ENCODE measurements around the gene GBX1. TPM values are rescaled to one million over a fixed set of nuclear protein-coding genes. Genes with fewer than 3 reads are reported as not detected.

GBX1 gene
- total RNA-seq, 3 donors from 2014 or later = not detected

DNA sequence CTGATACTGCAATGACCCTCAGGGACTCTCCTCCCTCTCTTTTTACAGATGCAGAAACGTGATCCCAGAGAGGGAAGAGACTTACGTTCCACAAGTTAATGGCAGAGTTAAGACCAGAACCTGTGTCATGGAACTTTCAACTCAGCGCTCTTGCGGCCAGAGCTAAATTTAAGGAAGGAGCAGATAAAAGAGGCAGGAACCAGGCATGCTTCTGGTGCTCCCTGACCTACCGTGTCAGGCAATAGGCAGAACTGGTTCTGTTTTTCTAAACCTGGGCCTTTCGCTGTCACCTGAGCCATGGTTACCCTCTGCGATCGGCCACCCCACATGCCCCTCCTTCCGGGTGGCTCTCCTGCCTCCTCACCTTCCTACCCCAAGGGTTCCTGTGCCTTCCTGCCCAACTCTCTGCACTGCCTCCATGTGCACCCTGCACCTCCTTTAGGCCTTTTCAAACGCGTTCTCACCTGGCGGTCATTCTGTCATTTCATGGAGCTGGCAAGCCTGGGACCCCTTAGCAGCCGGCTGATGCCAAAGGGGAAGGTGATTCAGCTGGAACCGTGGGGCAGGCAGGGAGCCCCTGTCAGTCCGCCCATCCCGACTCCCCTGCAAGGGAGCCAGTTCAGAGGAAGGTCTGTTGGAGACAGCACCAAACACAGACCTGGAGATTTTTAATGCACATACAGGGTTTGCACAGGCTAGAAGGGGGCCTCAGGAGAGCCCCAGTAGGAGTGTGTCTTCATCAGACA lies 7.7 kb upstream of the GBX1 start:
- TF ChIP-seq, protein P1, sequence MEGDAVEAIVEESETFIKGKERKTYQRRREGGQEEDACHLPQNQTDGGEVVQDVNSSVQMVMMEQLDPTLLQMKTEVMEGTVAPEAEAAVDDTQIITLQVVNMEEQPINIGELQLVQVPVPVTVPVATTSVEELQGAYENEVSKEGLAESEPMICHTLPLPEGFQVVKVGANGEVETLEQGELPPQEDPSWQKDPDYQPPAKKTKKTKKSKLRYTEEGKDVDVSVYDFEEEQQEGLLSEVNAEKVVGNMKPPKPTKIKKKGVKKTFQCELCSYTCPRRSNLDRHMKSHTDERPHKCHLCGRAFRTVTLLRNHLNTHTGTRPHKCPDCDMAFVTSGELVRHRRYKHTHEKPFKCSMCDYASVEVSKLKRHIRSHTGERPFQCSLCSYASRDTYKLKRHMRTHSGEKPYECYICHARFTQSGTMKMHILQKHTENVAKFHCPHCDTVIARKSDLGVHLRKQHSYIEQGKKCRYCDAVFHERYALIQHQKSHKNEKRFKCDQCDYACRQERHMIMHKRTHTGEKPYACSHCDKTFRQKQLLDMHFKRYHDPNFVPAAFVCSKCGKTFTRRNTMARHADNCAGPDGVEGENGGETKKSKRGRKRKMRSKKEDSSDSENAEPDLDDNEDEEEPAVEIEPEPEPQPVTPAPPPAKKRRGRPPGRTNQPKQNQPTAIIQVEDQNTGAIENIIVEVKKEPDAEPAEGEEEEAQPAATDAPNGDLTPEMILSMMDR (IDR thresholded peaks at IDR 0.05) = no peak
- Histone ChIP-seq H3K36me3 (ENCODE audit: low read depth) (no peaks in the 10 kb centered on the region), H3K9me3 (no peaks in the 10 kb centered on the region), H3K4me1 (ENCODE audit: low read depth) (no peaks in the 10 kb centered on the region), H3K4me3 (no peak overlapping the region)
- DNase-seq (no peak), ATAC-seq (no peak)
- intact Hi-C loops (cut with DNase I, micrococcal nuclease) = loop anchor here in 1 of 2 donors (10.0 kb wide), 1 partner anchor 130 kb away; no protein-coding TSS in a partner anchor

DNA sequence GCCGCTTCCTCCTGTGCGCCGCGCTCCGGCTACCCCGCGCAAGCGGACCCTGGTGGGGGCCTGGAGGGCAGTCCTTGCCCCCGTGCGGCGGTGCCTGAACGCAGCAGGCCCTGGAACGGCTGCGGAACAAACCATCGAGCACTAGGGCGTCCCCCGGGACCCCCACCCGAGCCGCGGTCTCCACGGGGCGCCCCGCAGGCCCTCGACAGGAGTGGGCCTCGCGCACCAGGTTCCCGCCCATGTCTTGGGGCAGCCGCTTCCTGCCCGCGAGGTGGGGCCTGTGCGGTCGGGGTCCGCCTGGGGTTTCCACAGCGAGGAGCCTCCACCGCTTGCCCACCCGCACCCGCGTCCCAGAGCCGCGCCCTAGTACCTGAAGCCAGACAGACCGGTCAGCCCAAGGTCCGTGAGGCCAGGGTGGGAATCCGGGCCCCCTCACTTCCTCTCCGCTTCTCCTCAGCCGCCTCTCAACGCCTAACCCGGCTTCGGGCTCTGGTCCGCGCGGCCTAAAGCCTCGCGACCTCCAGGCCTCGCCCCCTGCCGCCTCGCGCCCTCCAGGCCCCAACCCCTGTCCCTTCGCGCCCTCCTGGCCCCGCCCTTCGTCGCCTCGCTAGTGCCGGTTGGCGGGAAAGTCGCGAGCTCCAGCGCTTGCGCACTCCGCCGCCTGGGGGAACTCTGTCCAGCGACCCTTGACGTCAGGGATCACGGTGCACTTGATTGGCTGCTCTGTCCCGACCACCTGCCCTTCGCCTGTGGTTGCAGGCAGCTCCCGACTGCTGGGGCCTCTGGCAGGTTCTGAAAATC lies 7.0 kb upstream of the GBX1 start:
- Histone ChIP-seq H3K4me3 (no peak overlapping the region), H3K36me3 (ENCODE audit: low read depth) (no peaks in the 10 kb centered on the region), H3K9me3 (no peaks in the 10 kb centered on the region), H3K4me1 (ENCODE audit: low read depth) (no peaks in the 10 kb centered on the region)
- TF ChIP-seq, protein P1 (IDR thresholded peaks at IDR 0.05) = no peak
- DNase-seq (no peak), ATAC-seq (no peak)
- intact Hi-C loops (cut with DNase I, micrococcal nuclease) = loop anchor here in 1 of 2 donors (5.0 to 10.0 kb wide), 2 partner anchors 52 to 130 kb away; no protein-coding TSS in a partner anchor

DNA sequence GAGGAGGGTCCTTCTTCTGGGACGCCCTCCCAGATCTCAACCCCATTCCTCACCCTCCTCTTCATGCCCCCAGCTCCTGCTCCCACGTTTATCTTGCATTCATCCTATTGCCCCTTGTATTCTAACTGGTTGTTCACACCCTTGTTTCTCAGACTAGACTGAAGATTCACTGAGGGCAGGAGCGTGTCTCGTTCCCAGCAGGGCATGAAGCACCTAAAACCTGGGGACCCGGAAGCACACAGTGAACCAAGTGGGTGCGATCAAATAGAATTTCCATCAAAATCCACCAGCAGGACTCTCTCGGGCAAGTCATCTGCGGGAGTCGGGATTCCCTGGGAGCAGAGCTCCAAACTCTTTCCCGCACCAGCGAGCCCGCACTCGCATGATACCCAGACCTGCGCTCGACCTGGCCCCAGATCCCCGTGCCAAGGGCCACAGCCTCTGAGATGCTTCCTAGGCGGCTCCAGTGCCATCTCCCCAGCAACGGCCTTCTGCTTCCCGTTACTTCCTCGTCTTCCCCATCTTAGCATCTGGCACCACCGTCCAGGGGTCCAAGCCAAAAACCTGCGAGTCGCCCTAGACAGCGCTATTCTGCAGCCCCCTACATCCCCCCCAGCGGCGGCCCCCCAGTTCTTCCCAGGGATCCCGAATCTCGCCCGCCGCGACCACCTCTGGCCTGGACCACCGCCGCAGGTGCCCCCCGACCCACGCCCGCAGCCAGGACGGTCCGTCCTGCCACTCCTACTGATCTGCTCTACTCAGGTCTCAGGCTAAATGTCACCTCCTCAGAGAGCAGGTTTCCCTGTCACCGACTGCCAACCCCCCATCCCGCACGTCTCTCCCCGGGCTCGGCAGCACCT lies 6.1 kb upstream of the GBX1 start:
- ATAC-seq (no peak), DNase-seq (no peak)
- intact Hi-C loops (cut with DNase I, micrococcal nuclease) = loop anchor here in 1 of 2 donors (5.0 to 10.0 kb wide), 2 partner anchors 51 to 131 kb away; no protein-coding TSS in a partner anchor
- no peaks in the 10 kb centered on the region for H3K4me1 ChIP-seq (ENCODE audit: low read depth)
- no peak overlapping the region for H3K4me3 ChIP-seq
- TF ChIP-seq, protein P1 (IDR thresholded peaks at IDR 0.05) = no peak
- no peaks in the 10 kb centered on the region for H3K9me3 ChIP-seq
- H3K36me3 ChIP-seq (ENCODE audit: low read depth) = no peaks in the 10 kb centered on the region

DNA sequence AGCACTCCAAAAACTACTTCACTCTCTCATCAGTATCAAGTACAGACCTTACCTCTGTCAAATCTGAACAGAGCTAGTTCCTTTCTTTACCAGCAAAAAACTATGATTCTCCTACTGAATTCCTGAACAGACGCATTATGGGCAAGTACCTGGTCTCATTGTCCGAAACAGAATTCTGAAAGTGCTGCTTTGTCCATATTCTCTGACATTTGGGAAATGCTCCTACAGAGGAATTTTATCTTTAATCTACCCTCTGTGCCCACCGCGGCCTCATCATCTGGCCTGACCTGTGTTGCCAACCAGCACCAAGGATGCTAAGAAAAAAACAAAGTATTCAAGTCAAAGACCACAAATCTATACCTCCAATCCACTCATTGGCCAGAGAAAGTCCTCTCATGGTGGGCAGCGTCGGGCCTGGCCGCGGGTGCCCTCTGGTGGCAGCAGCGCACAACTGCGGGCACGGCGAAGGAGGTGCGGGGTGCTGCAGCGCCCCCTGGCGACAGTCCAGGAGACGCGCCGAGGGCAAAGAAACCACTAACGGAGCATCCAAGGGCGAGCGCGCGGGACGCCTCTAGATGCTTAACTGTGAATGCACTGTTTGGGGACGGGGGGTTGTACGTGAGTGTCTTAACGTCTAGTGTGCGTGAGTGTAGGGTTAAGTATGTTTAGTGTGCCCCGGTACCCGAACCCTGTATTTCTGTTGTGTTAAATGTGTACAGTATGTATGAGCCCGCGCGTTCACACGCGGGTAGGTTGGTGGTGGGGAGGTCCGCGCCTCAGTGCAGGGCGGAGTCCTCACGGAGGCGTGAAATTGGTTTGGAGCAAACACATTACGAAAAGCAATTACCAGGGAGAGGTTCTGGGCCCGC lies 5.0 kb upstream of the GBX1 start:
- TF ChIP-seq, protein P1 (IDR thresholded peaks at IDR 0.05) = peak; percentile 100
- intact Hi-C loops (cut with DNase I, micrococcal nuclease) = loop anchor here in 1 of 2 donors (5.0 to 10.0 kb wide), 2 partner anchors 50 to 132 kb away; no protein-coding TSS in a partner anchor

More for the DNA sequence above, 5.0 kb upstream of the GBX1 start:
- Histone ChIP-seq H3K36me3 (ENCODE audit: low read depth) (no peaks in the 10 kb centered on the region), H3K4me1 (ENCODE audit: low read depth) (peaks cover 10% of the 10 kb centered on the region), H3K4me3 (no peak overlapping the region), H3K9me3 (no peaks in the 10 kb centered on the region)
- ATAC-seq = peak; percentile 98
- peak; percentile 82 to 87 (median 82) for DNase-seq

All from mucosa of descending colon (tissue), 3 donors.